ENCODE measurements around the gene GLYAT.
"Not testable (repeated sequence)": the region's sequence is repeated elsewhere in the genome, so short reads cannot be mapped to it uniquely, and the experiment has no call there.

Gene GLYAT

GRCh38 chr11:58742981-58743880 lies 11.5 kb upstream of the GLYAT start:
- DNase-seq: no peak

- DNase-seq: no peak
These were observed 10.4 kb upstream of the GLYAT start for GRCh38 chr11:58742140-58742539.

- no peak for DNase-seq
These were observed 9.4 kb upstream of the GLYAT start for GRCh38 chr11:58741127-58741526.

GRCh38 chr11:58740447-58740846 lies 8.7 kb upstream of the GLYAT start:
- no peak for DNase-seq

GRCh38 chr11:58739725-58740430 lies 8.1 kb upstream of the GLYAT start:
- no peak for DNase-seq

- DNase-seq: no peak
These were observed 3.1 kb upstream of the GLYAT start for GRCh38 chr11:58734681-58735490.

- DNase-seq: no peak
These were observed 1.1 kb downstream of the GLYAT start for GRCh38 chr11:58730507-58731089.

- no peak for DNase-seq
These were observed 4.3 kb downstream of the GLYAT start for GRCh38 chr11:58727415-58727797.

GRCh38 chr11:58726737-58727414 lies 4.9 kb downstream of the GLYAT start:
- DNase-seq: no peak

GRCh38 chr11:58719406-58720117 lies 12.2 kb downstream of the GLYAT start:
- DNase-seq: no peak

- DNase-seq: no peak
These were observed 19.2 kb downstream of the GLYAT start for GRCh38 chr11:58712531-58712930.

- DNase-seq: no peak
These were observed 19.9 kb downstream of the GLYAT start for GRCh38 chr11:58711832-58712231.

- no peak for DNase-seq
These were observed 24.0 kb downstream of the GLYAT start for GRCh38 chr11:58707767-58708166.

- not testable (repeated sequence) for DNase-seq
These were observed 34.9 kb downstream of the GLYAT start for GRCh38 chr11:58696825-58697224.

- DNase-seq: no peak
These were observed 38.7 kb downstream of the GLYAT start for GRCh38 chr11:58693026-58693425.

- no peak for DNase-seq
These were observed 40.1 kb downstream of the GLYAT start for GRCh38 chr11:58691675-58692074.

- DNase-seq: no peak
These were observed 42.8 kb downstream of the GLYAT start for GRCh38 chr11:58688789-58689503.

GRCh38 chr11:58685973-58686722 lies 45.6 kb downstream of the GLYAT start:
- no peak for DNase-seq

GRCh38 chr11:58682660-58683059 lies 49.1 kb downstream of the GLYAT start:
- not testable (repeated sequence) for DNase-seq

- not testable (repeated sequence) for DNase-seq
These were observed 54.2 kb downstream of the GLYAT start for GRCh38 chr11:58677536-58677935.

Measured in CD4-positive, alpha-beta T cell treated with Interleukin-17A for 1 hour (primary cell).